ENCODE results near the gene DBH.

- no peak for TF ChIP-seq CTCF (IDR thresholded peaks at IDR 0.05)
- TF ChIP-seq POLR2AphosphoS5 (IDR thresholded peaks at IDR 0.05) = no peak
- no peak for TF ChIP-seq EP300 (IDR thresholded peaks at IDR 0.05)
Observed at GRCh38 chr9:133635533-133636531, at the start of gene DBH.

Measured in stomach (tissue), 4 donors.